GM13976 (cell line): ENCODE results near the gene ZSCAN29.

ENCODE experiments used
- DNase-seq: peaks from one replicate; pipeline ENCODE4 v3.0.0; 2012; ENCODE audit warnings: low spot score
- in situ Hi-C: fragments of 300-500 bp; cut with MboI; formaldehyde crosslinking; loops from one replicate; pipeline ENCODE4 v1.12.0; 2022; ENCODE audit warnings: low sequenced_read_pairs, mixed read lengths, inconsistent platforms; ENCODE audit not compliant: unreplicated experiment
- TF ChIP-seq, protein P1 (sequence below): IDR thresholded peaks from 2 replicates; pipeline ENCODE4 v1.5.1; 2012; ENCODE audit warnings: borderline replicate concordance, mild to moderate bottlenecking; ENCODE audit not compliant: insufficient read depth; ENCODE audit errors: extremely low read depth, missing control alignments, control extremely low read depth

ZSCAN29 gene

DNA sequence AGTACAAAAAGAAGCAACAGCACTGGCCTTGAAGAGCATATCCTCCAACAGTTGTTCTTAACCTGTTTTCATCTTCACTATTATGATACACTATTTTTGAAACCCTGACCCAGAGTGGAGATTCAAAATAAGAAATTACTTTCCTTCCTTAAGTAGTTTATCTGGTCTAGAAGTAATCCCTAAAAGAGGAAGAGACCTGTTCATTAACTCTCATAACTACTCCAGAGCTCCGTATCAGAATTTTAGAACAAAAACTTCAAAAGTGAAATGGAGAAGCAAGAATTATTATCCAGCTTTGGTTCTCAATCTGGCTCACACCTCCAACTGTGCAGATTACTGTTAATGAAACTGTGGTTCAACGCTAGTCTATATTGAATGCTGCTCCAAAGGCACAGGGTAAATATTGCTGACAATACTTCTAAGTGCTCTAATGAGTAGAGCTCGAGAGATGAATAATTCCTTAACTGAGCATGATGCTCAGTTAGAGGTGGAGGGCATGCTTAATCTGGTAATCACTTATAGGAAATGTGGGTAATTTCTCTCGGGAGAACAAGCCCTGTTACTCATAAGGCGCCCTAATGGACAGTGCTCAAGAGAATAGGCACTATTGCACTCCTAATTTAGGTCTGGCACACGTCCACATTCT is 45.7 kb downstream of the ZSCAN29 start:
- no peak for DNase-seq
- in situ Hi-C loops, result no loop called here
- TF ChIP-seq, protein P1, sequence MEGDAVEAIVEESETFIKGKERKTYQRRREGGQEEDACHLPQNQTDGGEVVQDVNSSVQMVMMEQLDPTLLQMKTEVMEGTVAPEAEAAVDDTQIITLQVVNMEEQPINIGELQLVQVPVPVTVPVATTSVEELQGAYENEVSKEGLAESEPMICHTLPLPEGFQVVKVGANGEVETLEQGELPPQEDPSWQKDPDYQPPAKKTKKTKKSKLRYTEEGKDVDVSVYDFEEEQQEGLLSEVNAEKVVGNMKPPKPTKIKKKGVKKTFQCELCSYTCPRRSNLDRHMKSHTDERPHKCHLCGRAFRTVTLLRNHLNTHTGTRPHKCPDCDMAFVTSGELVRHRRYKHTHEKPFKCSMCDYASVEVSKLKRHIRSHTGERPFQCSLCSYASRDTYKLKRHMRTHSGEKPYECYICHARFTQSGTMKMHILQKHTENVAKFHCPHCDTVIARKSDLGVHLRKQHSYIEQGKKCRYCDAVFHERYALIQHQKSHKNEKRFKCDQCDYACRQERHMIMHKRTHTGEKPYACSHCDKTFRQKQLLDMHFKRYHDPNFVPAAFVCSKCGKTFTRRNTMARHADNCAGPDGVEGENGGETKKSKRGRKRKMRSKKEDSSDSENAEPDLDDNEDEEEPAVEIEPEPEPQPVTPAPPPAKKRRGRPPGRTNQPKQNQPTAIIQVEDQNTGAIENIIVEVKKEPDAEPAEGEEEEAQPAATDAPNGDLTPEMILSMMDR, result no peak

GRCh38 chr15:43318990-43319771 is 51.7 kb downstream of the ZSCAN29 start:
- in situ Hi-C loops, result no loop called here
- TF ChIP-seq, protein P1, result no peak
- DNase-seq, result no peak

DNA sequence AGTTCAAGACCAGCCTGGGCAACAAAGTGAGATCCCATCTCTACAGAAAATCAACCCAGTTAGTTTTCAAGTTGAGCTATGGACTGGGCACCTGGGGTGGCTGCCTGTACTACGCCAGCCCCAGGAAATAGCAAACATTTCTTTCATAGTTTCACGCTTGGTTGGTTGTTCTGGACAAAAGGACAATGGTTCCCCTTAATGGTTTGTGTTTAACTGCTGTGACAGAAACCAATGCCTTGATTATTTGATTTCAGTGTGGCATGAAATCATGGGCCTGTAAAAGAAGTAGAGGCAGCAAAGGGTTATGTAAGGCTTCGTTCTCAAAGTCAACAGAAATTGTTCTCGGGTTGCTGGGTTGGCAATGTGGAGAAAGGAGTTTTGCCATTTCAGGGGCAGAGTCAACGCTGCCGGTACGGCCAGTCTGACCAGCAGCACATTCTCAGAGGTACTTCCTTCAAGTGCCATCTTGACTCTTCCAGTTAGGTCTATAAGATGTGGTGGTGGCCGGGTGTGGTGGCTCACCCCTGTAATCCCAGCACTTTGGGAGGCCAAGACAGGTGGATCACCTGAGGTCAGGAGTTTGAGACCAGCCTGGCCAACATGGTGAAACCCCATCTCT is 53.2 kb downstream of the ZSCAN29 start:
- TF ChIP-seq, protein P1, result no peak
- no peak for DNase-seq
- in situ Hi-C loops, result no loop called here

GRCh38 chr15:43316971-43317346 is 53.9 kb downstream of the ZSCAN29 start:
- TF ChIP-seq, protein P1, result no peak
- no peak for DNase-seq
- in situ Hi-C loops, result no loop called here

GRCh38 chr15:43316016-43316970 is 54.5 kb downstream of the ZSCAN29 start:
- in situ Hi-C loops, result no loop called here
- TF ChIP-seq, protein P1, result no peak
- no peak for DNase-seq

DNA sequence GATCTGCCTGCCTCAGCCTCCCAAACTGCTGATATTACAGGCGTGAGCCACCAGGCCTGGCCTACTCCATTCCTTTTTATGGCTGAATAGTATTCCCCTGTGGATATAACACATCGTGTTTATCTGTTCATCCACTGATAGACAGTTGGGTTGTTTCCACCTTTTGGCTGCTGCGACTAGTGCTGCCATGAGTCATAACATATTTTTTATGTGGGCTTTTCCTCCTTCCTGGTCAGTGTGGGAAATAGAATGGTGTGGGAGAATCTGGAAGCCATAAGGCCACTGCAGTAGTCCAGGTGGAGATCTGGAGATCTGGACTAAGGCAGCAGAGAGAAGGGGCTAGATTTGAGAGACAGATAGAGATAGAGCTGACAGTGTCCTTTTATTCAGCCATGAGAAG is 56.7 kb downstream of the ZSCAN29 start:
- TF ChIP-seq, protein P1, result no peak
- DNase-seq, result no peak
- in situ Hi-C loops, result no loop called here
